Glutamatergic neuron (in vitro differentiated cells): ENCODE results near the gene KIF26B. TPM values are rescaled to one million over a fixed set of nuclear protein-coding genes. Genes with fewer than 3 reads are reported as not detected.

Experiments
- DNase-seq: peaks from one replicate; pipeline ENCODE4 v3.0.0; 2022
- H3K27ac Mint-ChIP-seq: one replicate; pipeline ENCODE4 v1.8.0; 2020; ENCODE audit warnings: mild to moderate bottlenecking, mixed read lengths, inconsistent platforms; ENCODE audit not compliant: unreplicated experiment
- H3K27me3 Mint-ChIP-seq: one replicate; pipeline ENCODE4 v1.8.0; 2020; ENCODE audit warnings: mild to moderate bottlenecking, moderate library complexity, mixed read lengths, inconsistent platforms; ENCODE audit not compliant: unreplicated experiment
- H3K36me3 Mint-ChIP-seq: one replicate; pipeline ENCODE4 v1.8.0; 2020; ENCODE audit warnings: mild to moderate bottlenecking, mixed read lengths, inconsistent platforms; ENCODE audit not compliant: unreplicated experiment
- H3K4me1 Mint-ChIP-seq: one replicate; pipeline ENCODE4 v1.8.0; 2020; ENCODE audit warnings: mild to moderate bottlenecking, low read depth, mixed read lengths, inconsistent platforms; ENCODE audit not compliant: unreplicated experiment
- H3K4me3 Mint-ChIP-seq: one replicate; pipeline ENCODE4 v1.8.0; 2020; ENCODE audit warnings: mild to moderate bottlenecking, mixed read lengths, inconsistent platforms; ENCODE audit not compliant: unreplicated experiment
- H3K9me3 Mint-ChIP-seq: one replicate; pipeline ENCODE4 v1.8.0; 2020; ENCODE audit warnings: mild to moderate bottlenecking, moderate library complexity, mixed read lengths, inconsistent platforms; ENCODE audit not compliant: unreplicated experiment
- CTCF ChIP-seq: fragments of 200-600 bp; sonication (generic); IDR thresholded peaks from one replicate; pipeline ENCODE4 v1.5.0; 2021; ENCODE audit not compliant: partially characterized antibody, unreplicated experiment
- total RNA-seq: library from RNA; stranded (reverse); fragmentation: NEBNext Ultra II Directional; extraction: Animal tissue kit (Norgen Biotek cat#: 25700); gene quantifications from one replicate; pipeline ENCODE4 v1.2.1, GENCODE V29; 2021; ENCODE audit not compliant: unreplicated experiment

Gene KIF26B
- total RNA-seq, 1 donor from 2014 or later = 2.4 TPM

GRCh38 chr1:245750261-245750660, 595.5 kb downstream of the KIF26B start:
- peaks cover 12% of the 10 kb centered on the region for H3K36me3 Mint-ChIP-seq
- H3K4me3 Mint-ChIP-seq = no peak overlapping the region
- TF ChIP-seq CTCF = no peak
- DNase-seq = no peak
- H3K27me3 Mint-ChIP-seq = peaks cover 6% of the 10 kb centered on the region
- H3K27ac Mint-ChIP-seq = no peak overlapping the region
- H3K9me3 Mint-ChIP-seq = peaks cover 9% of the 10 kb centered on the region
- peaks cover 16% of the 10 kb centered on the region for H3K4me1 Mint-ChIP-seq

GRCh38 chr1:245751116-245751515, 596.3 kb downstream of the KIF26B start:
- TF ChIP-seq CTCF = no peak
- Mint-ChIP-seq H3K27ac (peak overlapping the region; percentile 53), H3K4me3 (no peak overlapping the region), H3K27me3 (peaks cover 4% of the 10 kb centered on the region), H3K4me1 (peaks cover 16% of the 10 kb centered on the region), H3K36me3 (peaks cover 12% of the 10 kb centered on the region), H3K9me3 (peaks cover 6% of the 10 kb centered on the region)
- no peak for DNase-seq

- peak; percentile 31 for DNase-seq
- H3K9me3 Mint-ChIP-seq = peaks cover 5% of the 10 kb centered on the region
- TF ChIP-seq CTCF = no peak
- H3K4me3 Mint-ChIP-seq = no peak overlapping the region
- peaks cover 8% of the 10 kb centered on the region for H3K36me3 Mint-ChIP-seq
- H3K27ac Mint-ChIP-seq = no peak overlapping the region
- peaks cover 4% of the 10 kb centered on the region for H3K27me3 Mint-ChIP-seq
- peaks cover 16% of the 10 kb centered on the region for H3K4me1 Mint-ChIP-seq
These were observed 597.1 kb downstream of the KIF26B start for GRCh38 chr1:245751726-245752470.

- H3K27ac Mint-ChIP-seq = peak overlapping the region; percentile 36
- H3K4me1 Mint-ChIP-seq = peaks cover 16% of the 10 kb centered on the region
- H3K36me3 Mint-ChIP-seq = peaks cover 5% of the 10 kb centered on the region
- DNase-seq = no peak
- H3K4me3 Mint-ChIP-seq = no peak overlapping the region
- no peak for TF ChIP-seq CTCF
- peaks cover 5% of the 10 kb centered on the region for H3K9me3 Mint-ChIP-seq
- peaks cover 4% of the 10 kb centered on the region for H3K27me3 Mint-ChIP-seq
These were observed 597.8 kb downstream of the KIF26B start for GRCh38 chr1:245752561-245752960.

GRCh38 chr1:245753807-245754206, 599.0 kb downstream of the KIF26B start:
- Mint-ChIP-seq H3K9me3 (peaks cover 6% of the 10 kb centered on the region), H3K4me1 (peaks cover 16% of the 10 kb centered on the region), H3K36me3 (peaks cover 5% of the 10 kb centered on the region), H3K27ac (no peak overlapping the region), H3K27me3 (peaks cover 4% of the 10 kb centered on the region), H3K4me3 (no peak overlapping the region)
- TF ChIP-seq CTCF = no peak
- no peak for DNase-seq
